Measurements from ENCODE around the gene SEMA3A.
"Not testable (repeated sequence)": the region's sequence is repeated elsewhere in the genome, so short reads cannot be mapped to it uniquely, and the experiment has no call there.

Gene SEMA3A

DNA sequence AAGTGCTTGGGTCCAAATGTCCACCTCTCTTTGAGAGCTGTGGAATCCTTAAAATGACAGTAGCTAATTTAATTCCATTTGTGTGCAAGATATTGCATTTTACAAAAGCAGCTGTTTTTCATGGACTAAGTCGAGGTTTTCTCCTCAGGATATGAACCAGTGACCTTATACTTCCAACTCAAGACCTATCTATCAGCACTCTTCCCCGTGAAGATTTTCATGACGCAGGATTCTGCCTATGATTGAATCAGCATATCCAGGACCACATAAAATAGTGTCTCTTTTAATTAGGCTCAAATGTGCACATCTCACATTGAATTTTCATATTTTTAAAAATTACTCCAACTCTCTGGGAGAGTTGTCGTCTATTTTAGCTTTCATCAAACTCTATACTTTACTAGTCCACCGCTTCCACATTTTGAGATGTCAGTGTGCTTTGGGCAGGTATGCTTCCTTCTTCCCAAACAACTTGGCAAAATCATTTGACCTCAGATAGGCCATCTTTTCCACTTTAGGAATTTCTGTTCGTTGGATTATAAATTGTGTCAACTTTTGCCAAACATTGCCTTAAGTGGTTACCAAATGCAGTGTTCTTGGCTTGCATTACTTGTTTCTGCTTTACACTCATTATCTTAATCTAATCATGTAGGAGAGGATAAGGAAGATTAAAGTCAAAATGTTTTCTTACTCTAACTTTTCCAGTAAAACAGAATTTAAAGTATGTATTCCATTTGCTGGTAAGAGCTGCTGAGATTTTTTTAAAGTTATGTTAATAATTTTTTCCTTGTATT, 39.4 kb downstream of the SEMA3A start:
- DNase-seq (ENCODE audit: low read depth in 2 of 2, low spot score in 1 of 2), result no peak

- DNase-seq (ENCODE audit: low read depth in 2 of 2, low spot score in 1 of 2), result no peak
These were observed 41.6 kb downstream of the SEMA3A start for GRCh38 chr7:84152995-84153394.

- DNase-seq (ENCODE audit: low read depth in 2 of 2, low spot score in 1 of 2), result not testable (repeated sequence)
These were observed 44.2 kb downstream of the SEMA3A start for GRCh38 chr7:84150370-84150769.

- DNase-seq (ENCODE audit: low read depth in 2 of 2, low spot score in 1 of 2), result no peak
These were observed 45.0 kb downstream of the SEMA3A start for GRCh38 chr7:84149573-84149972.

- DNase-seq (ENCODE audit: low read depth in 2 of 2, low spot score in 1 of 2), result no peak
These were observed 48.7 kb downstream of the SEMA3A start for GRCh38 chr7:84145892-84146291.

- no peak for DNase-seq (ENCODE audit: low read depth in 2 of 2, low spot score in 1 of 2)
These were observed 49.7 kb downstream of the SEMA3A start for GRCh38 chr7:84144935-84145334.

DNA sequence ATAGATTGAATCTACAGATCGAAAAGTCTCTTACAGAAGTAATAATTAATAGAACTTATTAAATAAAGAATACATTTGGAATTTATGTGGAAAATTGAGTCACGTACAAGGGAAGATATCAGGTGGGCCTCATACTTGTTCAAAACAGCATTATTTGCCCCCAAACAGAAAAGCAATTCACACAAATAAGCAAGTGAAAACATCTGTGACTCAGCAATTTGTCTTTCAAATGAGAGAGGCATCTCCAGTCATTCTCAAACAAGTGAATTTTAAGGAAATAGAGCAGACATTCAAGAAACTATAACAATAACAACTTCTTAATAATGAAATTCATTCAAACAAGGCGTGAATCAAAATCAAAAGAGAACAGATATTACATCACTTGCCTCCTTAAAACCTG, 50.1 kb downstream of the SEMA3A start:
- DNase-seq (ENCODE audit: low read depth in 2 of 2, low spot score in 1 of 2), result no peak

DNA sequence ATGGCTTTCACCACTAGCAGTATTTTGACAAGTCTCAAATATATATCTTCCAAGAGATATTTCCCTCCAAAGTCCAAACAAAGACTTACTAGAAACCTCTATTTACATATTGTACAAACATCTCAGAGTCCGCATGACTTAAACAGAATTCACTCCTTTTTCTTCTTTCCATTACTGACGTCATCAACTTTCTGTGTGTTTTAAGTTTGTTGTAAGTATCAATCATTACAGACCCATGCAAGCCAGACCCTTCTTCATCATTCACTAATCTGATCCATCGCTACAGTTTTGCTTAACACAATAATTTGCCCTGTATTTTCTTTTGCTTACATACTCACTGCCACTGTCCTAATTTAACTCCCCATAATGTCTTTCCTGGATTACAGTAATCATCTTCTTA, 51.9 kb downstream of the SEMA3A start:
- no peak for DNase-seq (ENCODE audit: low read depth in 2 of 2, low spot score in 1 of 2)

DNA sequence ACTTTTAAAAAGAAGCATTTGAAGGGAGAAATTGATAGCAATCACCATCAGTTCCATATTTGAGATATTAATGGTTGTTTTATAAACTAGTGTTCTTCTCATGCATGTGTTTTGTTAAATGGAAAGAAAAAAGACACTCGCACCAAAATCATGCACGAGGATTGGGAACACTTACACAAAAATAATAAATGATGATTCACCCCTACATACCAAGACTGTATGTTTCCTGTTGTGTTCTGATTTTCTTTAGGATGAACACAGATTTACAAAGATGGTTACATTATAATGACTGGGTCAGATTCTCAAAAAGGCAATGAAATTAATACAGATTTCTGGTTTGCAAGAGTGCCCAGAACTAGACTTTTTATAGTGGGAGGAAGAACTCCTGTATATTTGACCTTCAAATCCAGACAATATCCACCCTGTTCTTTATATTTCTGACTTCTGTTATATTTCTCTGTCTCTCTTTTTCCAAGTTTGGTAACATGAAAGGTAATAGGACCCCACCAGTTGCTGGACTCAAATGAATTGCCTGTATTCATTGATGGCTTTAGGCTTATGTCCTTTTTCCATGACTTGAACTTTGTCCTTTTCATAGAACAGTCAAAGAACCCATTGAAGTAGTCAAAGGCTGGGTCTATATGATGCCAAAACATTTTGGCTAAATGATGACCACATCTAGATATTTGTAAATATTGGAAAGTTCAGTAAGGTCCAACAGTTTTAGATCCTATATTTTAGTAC, 54.4 kb downstream of the SEMA3A start:
- no peak for DNase-seq (ENCODE audit: low read depth in 2 of 2, low spot score in 1 of 2)

DNA sequence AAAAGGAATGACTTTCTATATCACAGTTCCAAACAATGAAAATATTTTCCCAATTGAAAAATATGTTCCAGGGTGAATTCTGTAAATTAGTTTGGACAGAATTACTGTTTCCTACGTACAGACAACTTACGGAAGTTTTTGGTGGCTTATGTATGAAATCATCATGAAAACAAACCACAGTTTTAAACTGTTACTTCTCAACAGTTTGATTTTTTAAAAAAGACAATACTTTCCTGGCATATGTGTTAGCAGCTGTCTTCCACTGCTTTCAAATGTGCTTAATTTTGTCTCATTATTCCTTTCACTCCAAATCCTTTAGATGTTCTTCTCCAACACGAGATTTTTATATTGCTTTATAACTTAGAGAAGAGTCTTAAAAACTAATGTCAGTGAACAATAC, 56.2 kb downstream of the SEMA3A start:
- no peak for DNase-seq (ENCODE audit: low read depth in 2 of 2, low spot score in 1 of 2)

- DNase-seq (ENCODE audit: low read depth in 2 of 2, low spot score in 1 of 2), result no peak
These were observed 56.8 kb downstream of the SEMA3A start for GRCh38 chr7:84137812-84138211.

GRCh38 chr7:84136809-84137208, 57.8 kb downstream of the SEMA3A start:
- no peak for DNase-seq (ENCODE audit: low read depth in 2 of 2, low spot score in 1 of 2)

GRCh38 chr7:84136336-84136735, 58.3 kb downstream of the SEMA3A start:
- DNase-seq (ENCODE audit: low read depth in 2 of 2, low spot score in 1 of 2), result no peak

- no peak for DNase-seq (ENCODE audit: low read depth in 2 of 2, low spot score in 1 of 2)
These were observed 60.4 kb downstream of the SEMA3A start for GRCh38 chr7:84134169-84134568.

GRCh38 chr7:84125654-84126053, 68.9 kb downstream of the SEMA3A start:
- DNase-seq (ENCODE audit: low read depth in 2 of 2, low spot score in 1 of 2), result no peak

GRCh38 chr7:84123965-84124547, 70.5 kb downstream of the SEMA3A start:
- DNase-seq (ENCODE audit: low read depth in 2 of 2, low spot score in 1 of 2), result no peak

GRCh38 chr7:84122582-84123360, 71.8 kb downstream of the SEMA3A start:
- DNase-seq (ENCODE audit: low read depth in 2 of 2, low spot score in 1 of 2), result no peak

- DNase-seq (ENCODE audit: low read depth in 2 of 2, low spot score in 1 of 2), result no peak
These were observed 77.3 kb downstream of the SEMA3A start for GRCh38 chr7:84117304-84117703.

- no peak for DNase-seq (ENCODE audit: low read depth in 2 of 2, low spot score in 1 of 2)
These were observed 80.4 kb downstream of the SEMA3A start for GRCh38 chr7:84113906-84114850.

- no peak for DNase-seq (ENCODE audit: low read depth in 2 of 2, low spot score in 1 of 2)
These were observed 81.3 kb downstream of the SEMA3A start for GRCh38 chr7:84113286-84113685.

Measured in stimulated activated CD8-positive, alpha-beta memory T cell treated with anti-CD3 and anti-CD28 coated beads, Interleukin-4, amount 100 ng/mL, for 1 hour (primary cell).